ENCODE results near the gene GANC. TPM values are rescaled to one million over a fixed set of nuclear protein-coding genes. Genes with fewer than 3 reads are reported as not detected.

Gene GANC
- total RNA-seq, 1 experiment from 2014 or later = 5.8 TPM

- DNase-seq (ENCODE audit: low spot score) = no peak
These were observed 105.0 kb downstream of the GANC start for GRCh38 chr15:42378011-42378410.

- no peak for DNase-seq (ENCODE audit: low spot score)
These were observed 111.6 kb downstream of the GANC start for GRCh38 chr15:42384597-42384996.

DNA sequence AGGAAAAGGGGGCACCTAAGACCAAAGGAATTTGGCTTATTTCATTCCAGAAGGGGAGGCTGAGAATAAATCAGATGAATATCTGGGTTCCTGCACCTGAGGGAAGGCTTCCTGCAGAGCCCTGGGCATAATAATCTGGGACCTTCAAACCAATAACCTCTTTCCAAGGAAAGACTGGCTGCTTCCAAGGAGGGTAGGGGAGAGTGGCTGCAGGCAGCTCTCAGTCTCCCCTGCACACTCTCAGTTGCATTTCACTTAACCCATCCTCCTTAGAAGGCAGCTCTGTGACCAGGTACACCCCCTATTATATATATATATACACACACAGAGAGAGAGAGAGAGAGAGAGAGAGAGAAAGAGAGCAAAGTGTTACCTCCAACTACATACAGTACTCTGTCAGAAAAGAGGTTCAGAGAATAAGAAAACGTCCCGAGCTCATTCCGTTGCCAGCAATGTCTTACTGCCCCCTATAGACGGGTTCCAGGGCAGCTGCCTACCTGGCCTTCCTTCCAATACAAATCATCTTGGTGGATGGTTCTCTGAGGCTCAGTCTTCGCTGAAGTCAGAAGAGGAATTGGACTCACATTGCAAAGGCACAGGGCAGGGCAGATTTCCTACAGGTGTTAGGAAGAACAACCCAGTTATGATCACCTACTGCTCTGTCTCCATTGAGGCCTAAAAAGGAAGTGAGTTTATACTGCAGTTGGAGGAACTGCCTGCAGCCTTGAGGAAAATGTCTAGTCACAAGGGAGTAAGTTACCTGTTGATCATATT is 112.4 kb downstream of the GANC start:
- peak; percentile 78 for DNase-seq (ENCODE audit: low spot score)

DNA sequence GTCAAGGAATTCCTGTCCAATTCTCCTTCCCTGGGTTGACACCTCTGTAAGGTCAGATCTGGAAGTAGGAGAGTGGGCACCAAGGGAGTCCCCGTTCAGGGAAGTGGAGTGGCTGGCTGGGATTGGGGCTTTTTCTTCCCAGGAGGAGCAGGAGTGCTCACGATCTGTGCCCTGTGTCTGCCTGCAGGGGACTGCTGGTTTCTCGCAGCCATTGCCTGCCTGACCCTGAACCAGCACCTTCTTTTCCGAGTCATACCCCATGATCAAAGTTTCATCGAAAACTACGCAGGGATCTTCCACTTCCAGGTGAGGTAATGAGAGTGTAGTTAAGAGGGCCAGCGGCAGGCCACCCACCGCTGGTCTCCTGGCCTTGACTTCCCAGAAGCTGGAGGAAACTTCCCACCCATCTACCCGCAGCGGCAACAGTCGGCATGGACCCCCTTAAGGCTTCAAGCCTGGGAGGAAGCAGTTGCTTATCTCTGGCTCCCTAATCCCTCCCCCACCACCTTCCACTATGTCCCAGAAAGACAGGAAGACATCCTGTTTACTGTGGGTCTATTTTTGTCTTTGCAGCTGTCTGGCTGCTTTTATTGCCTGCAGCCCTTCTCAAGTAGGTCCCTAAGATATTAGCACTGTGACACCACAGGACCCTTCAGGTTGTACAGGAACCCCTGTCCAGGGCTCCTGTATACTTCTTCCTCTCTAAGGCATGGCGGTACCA is 113.1 kb downstream of the GANC start:
- no peak for DNase-seq (ENCODE audit: low spot score)

GRCh38 chr15:42387603-42388002 is 114.6 kb downstream of the GANC start:
- DNase-seq (ENCODE audit: low spot score) = no peak

DNA sequence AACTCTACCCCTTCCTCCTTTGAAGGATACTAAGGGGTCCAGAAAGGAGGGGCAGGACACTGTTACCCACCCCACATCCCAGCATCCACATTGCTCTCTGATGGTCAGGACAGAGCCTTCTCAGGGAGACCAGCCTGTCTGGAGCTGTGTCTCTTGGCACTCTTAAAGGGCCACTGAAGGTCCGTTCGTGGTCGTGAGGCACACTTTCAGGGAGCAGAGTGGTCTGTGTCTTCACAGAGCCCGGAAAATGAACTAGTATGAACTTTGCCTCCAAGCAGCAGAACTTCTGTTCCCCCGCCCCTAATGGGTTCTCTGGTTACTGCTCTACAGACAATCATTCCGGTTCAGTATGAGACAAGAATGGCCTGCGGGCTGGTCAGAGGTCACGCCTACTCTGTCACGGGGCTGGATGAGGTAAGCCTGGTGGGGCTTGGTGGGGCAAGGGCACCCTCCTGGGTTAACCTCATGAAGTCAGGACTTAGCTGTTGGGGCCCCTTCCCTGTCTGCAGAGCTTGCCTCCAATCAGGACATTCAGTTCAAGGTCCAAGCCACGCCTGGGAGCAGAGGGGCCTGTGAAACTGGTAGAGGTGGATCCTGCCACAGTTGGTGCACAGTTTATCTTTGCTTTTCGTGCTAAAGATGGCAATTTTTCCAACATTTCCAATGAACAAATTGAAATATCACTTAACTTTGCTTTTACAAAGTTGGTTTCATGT is 119.5 kb downstream of the GANC start:
- DNase-seq (ENCODE audit: low spot score) = peak; percentile 12

GRCh38 chr15:42394106-42394505 is 121.1 kb downstream of the GANC start:
- DNase-seq (ENCODE audit: low spot score) = no peak

GRCh38 chr15:42395838-42396237 is 122.8 kb downstream of the GANC start:
- no peak for DNase-seq (ENCODE audit: low spot score)

GRCh38 chr15:42401544-42402454 is 128.8 kb downstream of the GANC start:
- no peak for DNase-seq (ENCODE audit: low spot score)

- DNase-seq (ENCODE audit: low spot score) = no peak
These were observed 129.6 kb downstream of the GANC start for GRCh38 chr15:42402455-42403205.

DNA sequence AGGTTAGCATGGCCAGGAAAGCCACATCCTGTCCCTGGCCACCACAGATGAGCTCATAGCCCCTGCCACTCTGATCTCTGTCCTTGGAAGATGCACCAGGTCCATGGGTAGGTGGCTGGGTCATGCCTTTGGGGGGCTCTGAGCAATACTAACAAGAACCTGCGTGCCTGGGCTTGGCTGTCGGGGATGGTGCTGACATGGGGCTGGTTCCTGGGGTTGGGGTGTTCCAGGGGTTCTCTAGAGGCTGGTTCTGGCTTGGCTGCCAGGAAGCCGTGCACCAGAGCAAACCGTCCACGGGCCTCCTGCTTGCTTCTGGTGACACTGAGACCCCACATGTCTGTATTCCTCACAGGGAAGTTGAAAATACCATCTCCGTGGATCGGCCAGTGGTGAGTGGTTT is 130.4 kb downstream of the GANC start:
- no peak for DNase-seq (ENCODE audit: low spot score)

DNA sequence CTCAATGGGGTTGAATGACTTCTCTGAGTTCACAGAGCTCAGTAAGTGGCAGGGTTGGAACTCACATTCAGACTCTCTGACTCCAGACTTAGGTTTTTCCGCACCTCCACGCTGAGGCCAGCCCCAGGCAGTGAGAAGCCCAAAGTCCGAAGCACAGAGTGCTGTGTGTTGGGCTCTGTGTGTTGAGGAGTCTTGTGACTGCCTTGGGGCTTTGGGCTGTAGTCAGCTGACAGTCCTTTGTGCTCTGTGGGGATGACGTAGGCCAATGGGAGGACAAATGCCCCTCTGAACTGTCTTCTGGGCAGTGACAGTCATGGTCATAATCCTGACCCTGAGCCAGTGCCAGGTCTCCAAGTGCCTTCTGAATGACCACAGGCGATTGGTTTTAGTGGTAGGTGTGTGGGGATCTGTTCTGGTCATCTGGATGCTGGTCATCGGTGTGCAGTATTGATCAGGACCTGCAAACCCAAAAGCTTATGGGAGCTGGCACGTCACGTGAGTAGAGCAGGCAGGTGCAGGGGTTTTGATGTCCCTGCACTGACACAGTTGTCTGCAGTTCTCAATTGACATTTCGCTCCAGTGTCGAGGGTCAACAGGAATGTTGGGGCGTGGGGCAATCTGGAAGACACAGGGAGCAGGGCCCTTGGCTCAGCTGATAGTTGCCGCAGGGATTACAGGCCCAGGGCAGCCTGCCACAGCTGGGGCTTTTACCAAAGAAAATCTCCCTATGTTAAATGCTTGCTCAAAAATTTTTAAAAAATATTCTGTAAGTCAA is 131.6 kb downstream of the GANC start:
- DNase-seq (ENCODE audit: low spot score) = no peak

DNA sequence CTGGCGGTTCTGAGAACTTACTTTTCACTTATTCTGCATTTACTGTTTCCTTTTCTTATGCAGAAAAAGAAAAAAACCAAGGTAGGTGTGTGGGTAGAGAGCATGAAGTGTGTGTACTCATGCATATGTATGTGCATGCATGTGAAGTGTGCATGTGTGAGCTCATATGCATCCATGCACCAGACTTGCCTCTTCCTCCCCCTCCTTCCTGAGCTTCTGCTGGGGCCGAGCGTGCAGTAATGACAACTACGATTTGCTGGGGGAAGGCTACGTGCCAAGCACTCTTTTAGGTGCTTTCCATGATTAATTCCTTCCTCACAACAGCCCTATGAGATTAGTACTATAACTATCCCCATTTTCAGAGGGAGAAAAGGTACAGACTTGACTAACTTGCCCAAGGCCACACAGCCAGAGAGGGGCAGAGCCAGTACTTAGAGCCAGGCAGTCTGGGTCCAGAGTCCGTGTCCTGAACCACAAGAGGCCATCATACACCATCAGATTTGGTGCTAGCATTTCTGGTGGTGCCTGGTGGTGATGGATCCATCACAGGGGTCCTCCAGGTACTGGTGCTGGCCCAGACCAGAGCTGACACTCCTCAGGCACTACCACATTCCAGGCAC is 133.0 kb downstream of the GANC start:
- no peak for DNase-seq (ENCODE audit: low spot score)

Other genes starting within 250 kb of the GANC start
- gene PLA2G4D, start 178.6 kb upstream of the GANC start, total RNA-seq (2014; rRNA removed; shearing (Covaris generic)) = 0.03 TPM in 1 of 2 replicates, not detected in the other
- gene PLA2G4F, start 116.6 kb upstream of the GANC start, total RNA-seq (2014; rRNA removed; shearing (Covaris generic)) = 11.4 and 11.7 TPM in 2 replicates
- 25.0 and 25.5 TPM in 2 replicates for gene VPS39, start 64.9 kb upstream of the GANC start, total RNA-seq (2014; rRNA removed; shearing (Covaris generic))
- gene TMEM87A, start 232 bp downstream of the GANC start, total RNA-seq (2014; rRNA removed; shearing (Covaris generic)) = 58.2 and 63.8 TPM in 2 replicates
- not detected in 2 replicates for gene CAPN3, start 86.3 kb downstream of the GANC start, total RNA-seq (2014; rRNA removed; shearing (Covaris generic))
- 23.4 and 24.9 TPM in 2 replicates for gene ZNF106, start 217.9 kb downstream of the GANC start, total RNA-seq (2014; rRNA removed; shearing (Covaris generic))
- gene SNAP23, start 222.4 kb downstream of the GANC start, total RNA-seq (2014; rRNA removed; shearing (Covaris generic)) = 30.2 and 39.5 TPM in 2 replicates

All from HT-29 (cell line).